HepG2 (cell line): ENCODE results near the gene NDE1. TPM values are rescaled to one million over a fixed set of nuclear protein-coding genes. Genes with fewer than 3 reads are reported as not detected.

Experiments used
- FOXC1 ChIP-seq: sonication (generic); formaldehyde crosslinking; IDR thresholded peaks from 2 replicates; pipeline ENCODE4 v1.8.0; 2022; ENCODE audit warnings: mild to moderate bottlenecking, missing genetic modification reagents, borderline replicate concordance
- HOXA9 ChIP-seq: sonication (generic); formaldehyde crosslinking; IDR thresholded peaks from 2 replicates; pipeline ENCODE4 v1.8.1; 2022; ENCODE audit warnings: missing genetic modification reagents, mild to moderate bottlenecking, moderate library complexity, borderline replicate concordance
- MAFK ChIP-seq, 2 experiments: IDR thresholded peaks in 1 of 2; conservative IDR thresholded peaks in 1 of 2; 2 replicates each; pipeline ENCODE4 v1.6.1; 2011; ENCODE audit warnings: improper control_type of control experiment in 2 of 2, low read length in 2 of 2
- PITX1 ChIP-seq: sonication (generic); formaldehyde crosslinking; IDR thresholded peaks from 2 replicates; pipeline ENCODE4 v1.5.1; 2020; ENCODE audit warnings: mild to moderate bottlenecking, missing genetic modification reagents
- POGZ ChIP-seq: sonication (generic); formaldehyde crosslinking; IDR thresholded peaks from 2 replicates; pipeline ENCODE4 v1.4.0; 2020; ENCODE audit warnings: mild to moderate bottlenecking, missing genetic modification reagents
- RFX5 ChIP-seq: IDR thresholded peaks from 2 replicates; pipeline ENCODE4 v1.6.1; 2011; ENCODE audit warnings: low read depth, low read length, improper control_type of control experiment
- TAF15 ChIP-seq: fragments of 200-400 bp; formaldehyde crosslinking; IDR thresholded peaks from one replicate; pipeline ENCODE4 v1.6.1; 2018; ENCODE audit warnings: mild to moderate bottlenecking, low read depth, low read length; ENCODE audit not compliant: poor library complexity, severe bottlenecking
- THAP9 ChIP-seq: sonication (generic); formaldehyde crosslinking; IDR thresholded peaks from 2 replicates; pipeline ENCODE4; 2020; ENCODE audit warnings: missing genetic modification reagents, mild to moderate bottlenecking, borderline replicate concordance
- TOE1 ChIP-seq: sonication (generic); formaldehyde crosslinking; IDR thresholded peaks from 2 replicates; pipeline ENCODE4 v1.4.0; 2020; ENCODE audit warnings: mild to moderate bottlenecking, missing genetic modification reagents
- ZNF253 ChIP-seq: sonication (generic); formaldehyde crosslinking; IDR thresholded peaks from 2 replicates; pipeline ENCODE4 v1.8.0; 2022; ENCODE audit warnings: mild to moderate bottlenecking, missing genetic modification reagents, borderline replicate concordance
- ZNF256 ChIP-seq: sonication (generic); formaldehyde crosslinking; conservative IDR thresholded peaks from 2 replicates; pipeline ENCODE4 v1.4.0; 2020; ENCODE audit warnings: missing genetic modification reagents
- ZNF333 ChIP-seq: sonication (generic); formaldehyde crosslinking; IDR thresholded peaks from 2 replicates; pipeline ENCODE4 v1.4.0; 2020; ENCODE audit warnings: mild to moderate bottlenecking, missing genetic modification reagents, borderline replicate concordance
- ZNF484 ChIP-seq: sonication (generic); formaldehyde crosslinking; IDR thresholded peaks from 2 replicates; pipeline ENCODE4 v1.5.1; 2020; ENCODE audit warnings: mild to moderate bottlenecking, low read depth, missing genetic modification reagents, borderline replicate concordance
- ZNF501 ChIP-seq: sonication (generic); formaldehyde crosslinking; IDR thresholded peaks from 2 replicates; pipeline ENCODE4 v1.5.1; 2020; ENCODE audit warnings: mild to moderate bottlenecking, moderate library complexity, missing genetic modification reagents
- ZNF552 ChIP-seq: sonication (generic); formaldehyde crosslinking; IDR thresholded peaks from 2 replicates; pipeline ENCODE4 v1.9.0; 2022; ENCODE audit warnings: missing genetic modification reagents, mild to moderate bottlenecking, borderline replicate concordance
- ZNF704 ChIP-seq: sonication (generic); formaldehyde crosslinking; IDR thresholded peaks from 2 replicates; pipeline ENCODE4 v1.8.1; 2023; ENCODE audit warnings: mild to moderate bottlenecking, inconsistent platforms, moderate library complexity, missing genetic modification reagents, borderline replicate concordance
- ZSCAN12 ChIP-seq: sonication (generic); formaldehyde crosslinking; IDR thresholded peaks from 2 replicates; pipeline ENCODE4 v1.9.0; 2021; ENCODE audit warnings: mild to moderate bottlenecking, missing genetic modification reagents
- polyA plus RNA-seq, 8 experiments: library from polyadenylated mRNA; depleted of rRNA in 3 of 8; stranded (reverse) in 7 of 8; unstranded in 1 of 8; fragments of >200 nt; fragmentation: Illumina TruSeq in 4 of 8; extraction: Trizol in 4 of 8; gene quantifications; 2 replicates each; pipeline versions ENCODE4 v1.2.1 to v1.2.3, GENCODE V29; 2011 to 2016; ENCODE audit warnings: low read depth in 4 of 8, missing spikeins in 1 of 8, mixed read lengths in 1 of 8; ENCODE audit not compliant: insufficient read depth in 1 of 8
- total RNA-seq, 5 experiments: library from RNA; depleted of rRNA; stranded (reverse); fragments of >200 nt; fragmentation: Illumina TruSeq; extraction: Trizol; gene quantifications; 2 replicates each; pipeline ENCODE4 v1.2.3, GENCODE V29; 2016; ENCODE audit warnings: low read depth in 1 of 5
- TF ChIP-seq, protein P1 (sequence below): sonication (generic); formaldehyde crosslinking; IDR thresholded peaks from 2 replicates; pipeline ENCODE4 v1.4.0; 2020; ENCODE audit warnings: missing genetic modification reagents
- TF ChIP-seq, protein P2 (sequence below): sonication (generic); formaldehyde crosslinking; IDR thresholded peaks from 2 replicates; pipeline ENCODE4 v1.4.0; 2020; ENCODE audit warnings: missing genetic modification reagents
- TF ChIP-seq, protein P3 (sequence below): sonication (generic); formaldehyde crosslinking; IDR thresholded peaks from 2 replicates; pipeline ENCODE4 v1.4.0; 2020; ENCODE audit warnings: missing genetic modification reagents, mild to moderate bottlenecking, borderline replicate concordance

Gene NDE1
- total and polyA plus RNA-seq, 2 of the 13 experiments (the other 11 are each of a cell fraction or from before 2014, with no cell fraction given): 40.9 to 72.5 TPM

DNA sequence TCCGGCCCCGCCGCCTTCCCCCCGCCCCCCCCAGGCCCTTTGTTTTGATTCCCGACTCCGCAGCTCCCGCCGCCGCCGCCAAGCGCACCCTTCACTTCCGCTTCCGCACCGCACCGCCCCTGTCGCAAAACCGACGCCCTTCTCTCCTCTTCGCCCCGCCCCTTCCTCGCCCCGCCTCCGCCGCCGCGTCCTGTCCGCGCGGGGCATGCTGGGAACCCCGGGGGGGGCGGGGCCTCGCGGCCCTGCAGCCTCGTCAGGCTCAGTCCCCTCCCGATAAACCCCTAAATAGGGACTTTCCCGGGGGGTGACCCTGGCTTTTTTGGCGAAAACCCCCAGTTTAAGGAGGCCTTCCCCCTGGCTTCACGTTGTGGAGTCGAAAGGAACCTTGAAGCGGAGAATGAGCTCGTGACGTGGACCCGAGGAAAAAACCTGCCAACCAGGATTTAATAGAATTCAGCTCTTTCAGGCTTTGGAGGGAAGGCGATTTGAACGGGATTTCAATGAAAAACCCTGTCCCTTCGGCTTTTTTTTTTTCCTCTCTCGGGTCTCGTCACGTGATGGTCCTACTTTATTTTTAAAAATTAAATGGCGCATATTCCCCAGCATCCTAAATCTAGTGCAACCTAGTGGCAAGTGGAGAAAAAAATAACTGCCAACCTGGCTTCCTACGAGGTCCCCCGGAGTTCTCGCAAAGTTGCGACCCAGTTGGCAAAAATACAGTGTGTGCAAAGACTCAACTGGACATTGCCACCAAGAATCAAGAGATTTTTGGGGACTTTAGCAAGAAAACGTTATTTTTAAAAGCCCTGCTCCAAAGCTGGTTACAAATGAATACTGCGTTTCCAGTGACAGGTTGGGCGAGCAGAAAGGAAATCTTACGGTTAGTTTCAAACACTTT, 6.7 kb upstream of the NDE1 start, which contains the start of gene MARF1 (continued):
- TF ChIP-seq, protein P1, sequence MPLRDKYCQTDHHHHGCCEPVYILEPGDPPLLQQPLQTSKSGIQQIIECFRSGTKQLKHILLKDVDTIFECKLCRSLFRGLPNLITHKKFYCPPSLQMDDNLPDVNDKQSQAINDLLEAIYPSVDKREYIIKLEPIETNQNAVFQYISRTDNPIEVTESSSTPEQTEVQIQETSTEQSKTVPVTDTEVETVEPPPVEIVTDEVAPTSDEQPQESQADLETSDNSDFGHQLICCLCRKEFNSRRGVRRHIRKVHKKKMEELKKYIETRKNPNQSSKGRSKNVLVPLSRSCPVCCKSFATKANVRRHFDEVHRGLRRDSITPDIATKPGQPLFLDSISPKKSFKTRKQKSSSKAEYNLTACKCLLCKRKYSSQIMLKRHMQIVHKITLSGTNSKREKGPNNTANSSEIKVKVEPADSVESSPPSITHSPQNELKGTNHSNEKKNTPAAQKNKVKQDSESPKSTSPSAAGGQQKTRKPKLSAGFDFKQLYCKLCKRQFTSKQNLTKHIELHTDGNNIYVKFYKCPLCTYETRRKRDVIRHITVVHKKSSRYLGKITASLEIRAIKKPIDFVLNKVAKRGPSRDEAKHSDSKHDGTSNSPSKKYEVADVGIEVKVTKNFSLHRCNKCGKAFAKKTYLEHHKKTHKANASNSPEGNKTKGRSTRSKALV (CRISPR knock-in tag): no peak; the same call in none of the 2 replicates
- TF ChIP-seq ZNF333 (CRISPR knock-in tag): peak; percentile 17; the same call in 1 of the 2 replicates
- TF ChIP-seq THAP9 (CRISPR knock-in tag): peak; percentile 73; the same call in 1 of the 2 replicates
- no peak for TF ChIP-seq TOE1
- TF ChIP-seq TAF15: peak; percentile 77
- peak; percentile 52; the same call in 1 of the 2 replicates for TF ChIP-seq FOXC1 (CRISPR knock-in tag)
- TF ChIP-seq, protein P2, sequence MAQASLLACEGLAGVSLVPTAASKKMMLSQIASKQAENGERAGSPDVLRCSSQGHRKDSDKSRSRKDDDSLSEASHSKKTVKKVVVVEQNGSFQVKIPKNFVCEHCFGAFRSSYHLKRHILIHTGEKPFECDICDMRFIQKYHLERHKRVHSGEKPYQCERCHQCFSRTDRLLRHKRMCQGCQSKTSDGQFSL (CRISPR knock-in tag): peak; percentile 81; the same call in 1 of the 2 replicates
- no peak for TF ChIP-seq RFX5
- peak; percentile 71 for TF ChIP-seq POGZ (CRISPR knock-in tag)
- peak; percentile 87 for TF ChIP-seq ZNF253 (CRISPR knock-in tag)
- TF ChIP-seq ZNF484: no peak
- no peak for TF ChIP-seq PITX1
- peak; percentile 89 for TF ChIP-seq ZNF704 (CRISPR knock-in tag)
- TF ChIP-seq ZNF256: no peak
- TF ChIP-seq, protein P3, sequence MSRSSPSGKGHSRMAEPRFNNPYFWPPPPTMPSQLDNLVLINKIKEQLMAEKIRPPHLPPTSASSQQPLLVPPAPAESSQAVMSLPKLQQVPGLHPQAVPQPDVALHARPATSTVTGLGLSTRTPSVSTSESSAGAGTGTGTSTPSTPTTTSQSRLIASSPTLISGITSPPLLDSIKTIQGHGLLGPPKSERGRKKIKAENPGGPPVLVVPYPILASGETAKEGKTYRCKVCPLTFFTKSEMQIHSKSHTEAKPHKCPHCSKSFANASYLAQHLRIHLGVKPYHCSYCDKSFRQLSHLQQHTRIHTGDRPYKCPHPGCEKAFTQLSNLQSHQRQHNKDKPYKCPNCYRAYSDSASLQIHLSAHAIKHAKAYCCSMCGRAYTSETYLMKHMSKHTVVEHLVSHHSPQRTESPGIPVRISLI: peak; percentile 87
- TF ChIP-seq HOXA9 (CRISPR knock-in tag): no peak
- peak; percentile 94; the same call in 1 of the 2 replicates for TF ChIP-seq ZNF501
- TF ChIP-seq MAFK (conservative IDR thresholded peaks at IDR 0.05 in 1 of 2, IDR thresholded peaks at IDR 0.05 in 1 of 2; ENCODE audit: low read length in 2 of 2): no peak
- no peak; the same call in 1 of the 2 replicates for TF ChIP-seq ZNF552 (CRISPR knock-in tag)
- 0 out of 2 replicates have a peak, but pooled peaks have one; percentile 52 for TF ChIP-seq ZSCAN12 (CRISPR knock-in tag)
